GM18951 (cell line): ENCODE measurements around the gene NTF3.
"Not testable (repeated sequence)": the region's sequence is repeated elsewhere in the genome, so short reads cannot be mapped to it uniquely, and the experiment has no call there.

Experiments used
- POLR2A ChIP-seq: IDR thresholded peaks from 4 replicates; pipeline ENCODE4 v1.6.1; 2011; ENCODE audit warnings: mild to moderate bottlenecking; ENCODE audit not compliant: insufficient read length, insufficient read depth; ENCODE audit errors: extremely low read depth
- in situ Hi-C: fragments of 300-500 bp; cut with MboI; formaldehyde crosslinking; loops from one replicate; pipeline ENCODE4 v1.12.0; 2022; ENCODE audit warnings: low sequenced_read_pairs, mixed read lengths, inconsistent platforms; ENCODE audit not compliant: unreplicated experiment

The NTF3 gene

GRCh38 chr12:5534426-5535199 lies 102.7 kb downstream of the NTF3 start:
- in situ Hi-C loops: no loop called here
- TF ChIP-seq POLR2A: no peak

GRCh38 chr12:5535541-5535940 lies 103.6 kb downstream of the NTF3 start:
- in situ Hi-C loops: no loop called here
- TF ChIP-seq POLR2A: no peak

GRCh38 chr12:5537026-5537615 lies 105.2 kb downstream of the NTF3 start:
- in situ Hi-C loops: not testable (repeated sequence)

- in situ Hi-C loops: no loop called here
- TF ChIP-seq POLR2A: no peak
Observed at GRCh38 chr12:5537771-5538170, 105.9 kb downstream of the NTF3 start.
